ENCODE data around the gene ASTN1. TPM values are rescaled to one million over a fixed set of nuclear protein-coding genes. Genes with fewer than 3 reads are reported as not detected.

The ASTN1 gene
- total and polyA plus RNA-seq, 9 donors, result 1.1 to 14.8 (median 2.7) TPM

DNA sequence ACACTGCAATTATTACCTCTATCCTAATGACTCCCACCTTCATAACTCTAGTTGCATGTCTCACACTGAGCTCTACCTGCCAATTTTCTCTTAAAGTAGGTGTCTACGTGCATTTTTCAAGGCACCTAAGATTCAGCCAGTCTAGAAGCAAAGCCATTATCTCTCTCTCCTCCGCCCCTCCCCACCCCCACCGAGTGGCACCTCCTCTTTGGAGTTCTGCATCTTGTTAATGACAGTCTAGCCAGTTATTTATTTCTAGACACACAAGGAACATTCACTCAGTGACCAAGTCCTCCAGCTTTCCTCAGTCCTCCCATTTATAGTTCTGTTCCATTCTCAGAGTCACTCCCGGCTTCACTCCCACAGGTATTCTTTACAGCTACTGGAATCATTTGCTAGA lies 47.6 kb downstream of the ASTN1 start:
- Histone ChIP-seq H3K27ac (no peak overlapping the region), H3K36me3 (no peaks in the 10 kb centered on the region), H3K9me3 (no peaks in the 10 kb centered on the region), H3K27me3 (no peaks in the 10 kb centered on the region), H3K4me1 (ENCODE audit: insufficient read depth) (no peaks in the 10 kb centered on the region), H3K4me3 (no peak overlapping the region)
- no peak for TF ChIP-seq POLR2A (IDR thresholded peaks at IDR 0.05)
- TF ChIP-seq EP300 (IDR thresholded peaks at IDR 0.05), result no peak
- TF ChIP-seq, protein P1, sequence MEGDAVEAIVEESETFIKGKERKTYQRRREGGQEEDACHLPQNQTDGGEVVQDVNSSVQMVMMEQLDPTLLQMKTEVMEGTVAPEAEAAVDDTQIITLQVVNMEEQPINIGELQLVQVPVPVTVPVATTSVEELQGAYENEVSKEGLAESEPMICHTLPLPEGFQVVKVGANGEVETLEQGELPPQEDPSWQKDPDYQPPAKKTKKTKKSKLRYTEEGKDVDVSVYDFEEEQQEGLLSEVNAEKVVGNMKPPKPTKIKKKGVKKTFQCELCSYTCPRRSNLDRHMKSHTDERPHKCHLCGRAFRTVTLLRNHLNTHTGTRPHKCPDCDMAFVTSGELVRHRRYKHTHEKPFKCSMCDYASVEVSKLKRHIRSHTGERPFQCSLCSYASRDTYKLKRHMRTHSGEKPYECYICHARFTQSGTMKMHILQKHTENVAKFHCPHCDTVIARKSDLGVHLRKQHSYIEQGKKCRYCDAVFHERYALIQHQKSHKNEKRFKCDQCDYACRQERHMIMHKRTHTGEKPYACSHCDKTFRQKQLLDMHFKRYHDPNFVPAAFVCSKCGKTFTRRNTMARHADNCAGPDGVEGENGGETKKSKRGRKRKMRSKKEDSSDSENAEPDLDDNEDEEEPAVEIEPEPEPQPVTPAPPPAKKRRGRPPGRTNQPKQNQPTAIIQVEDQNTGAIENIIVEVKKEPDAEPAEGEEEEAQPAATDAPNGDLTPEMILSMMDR (IDR thresholded peaks at IDR 0.05), result no peak
- no peak for DNase-seq
- intact Hi-C loops (cut with DNase I), result no loop called here
- WGBS, 3 donors, result 78 to 87% (median 84%) methylated on average over 4 of the region's 4 CpGs

DNA sequence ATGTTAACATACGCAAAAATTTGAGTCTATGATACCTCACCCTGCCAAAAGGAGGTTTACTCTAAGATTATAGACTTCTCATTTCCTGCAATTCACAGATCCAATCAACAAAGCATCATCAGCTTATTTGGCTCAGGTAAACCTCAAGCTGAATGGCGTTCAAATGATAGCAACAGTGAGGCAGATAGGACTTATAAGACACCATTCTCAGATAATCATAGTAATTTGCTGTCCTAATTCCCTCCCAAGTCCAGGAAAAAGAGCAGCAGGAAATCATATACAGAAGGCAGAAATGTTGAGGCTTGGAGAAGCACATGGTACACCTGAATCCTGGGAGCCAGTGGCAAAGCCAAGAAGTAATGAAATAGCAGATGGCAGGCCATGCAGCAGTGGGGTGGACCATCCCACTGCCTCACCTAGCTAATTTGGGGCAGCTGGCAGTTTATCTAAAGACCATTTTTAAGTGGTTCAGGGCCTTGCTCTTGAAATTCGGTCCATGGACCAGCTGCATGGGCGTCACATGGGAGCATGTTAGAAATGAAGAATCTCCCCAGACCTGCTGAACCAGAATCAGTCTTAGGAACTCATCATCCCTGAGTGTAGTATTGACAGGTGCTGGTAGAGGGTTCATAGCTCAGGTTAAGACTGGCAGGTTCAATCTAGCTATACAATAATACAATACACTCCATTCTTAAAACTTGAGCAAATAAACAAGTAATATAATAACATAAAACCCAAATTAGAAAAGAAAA lies 57.7 kb downstream of the ASTN1 start:
- H3K4me1 ChIP-seq (ENCODE audit: insufficient read depth), result no peaks in the 10 kb centered on the region
- DNase-seq, result no peak
- no peak overlapping the region for H3K27ac ChIP-seq
- H3K4me3 ChIP-seq, result no peak overlapping the region
- no peaks in the 10 kb centered on the region for H3K36me3 ChIP-seq
- 91 to 92% (median 91%) methylated on average over 4 of the region's 4 CpGs for WGBS, 3 donors
- intact Hi-C loops (cut with DNase I), result no loop called here
- TF ChIP-seq, protein P1 (IDR thresholded peaks at IDR 0.05), result no peak
- TF ChIP-seq POLR2A (IDR thresholded peaks at IDR 0.05) (no peak), EP300 (IDR thresholded peaks at IDR 0.05) (no peak)
- H3K9me3 ChIP-seq, result no peaks in the 10 kb centered on the region
- no peaks in the 10 kb centered on the region for H3K27me3 ChIP-seq

DNA sequence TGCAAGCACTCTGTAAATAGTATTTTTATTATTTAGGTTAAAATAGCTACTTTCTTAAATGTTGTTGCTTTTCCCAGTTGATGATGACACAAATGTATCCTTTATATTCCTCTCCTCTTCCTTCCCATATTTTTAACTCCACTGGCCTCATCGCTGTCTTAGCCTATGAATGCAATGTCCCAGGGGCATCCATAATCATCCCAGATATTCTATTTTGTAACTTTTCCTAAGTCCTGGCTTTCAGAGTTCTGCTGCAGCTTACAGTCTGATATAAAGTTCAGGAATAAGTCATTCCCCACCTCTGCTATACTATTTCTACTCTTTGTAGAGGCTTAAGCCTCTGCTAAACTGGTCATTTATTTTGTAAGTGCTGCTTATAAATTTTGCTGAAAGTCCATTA lies 58.3 kb downstream of the ASTN1 start:
- DNase-seq, result no peak
- Histone ChIP-seq H3K27ac (no peak overlapping the region), H3K4me3 (no peak overlapping the region), H3K27me3 (no peaks in the 10 kb centered on the region), H3K36me3 (no peaks in the 10 kb centered on the region), H3K4me1 (ENCODE audit: insufficient read depth) (no peaks in the 10 kb centered on the region), H3K9me3 (no peaks in the 10 kb centered on the region)
- TF ChIP-seq POLR2A (IDR thresholded peaks at IDR 0.05) (no peak), EP300 (IDR thresholded peaks at IDR 0.05) (no peak)
- TF ChIP-seq, protein P1 (IDR thresholded peaks at IDR 0.05), result no peak
- intact Hi-C loops (cut with DNase I), result no loop called here
- WGBS, 3 donors, result 82 to 96% (median 91%) methylated on average over 1 of the region's 1 CpG

DNA sequence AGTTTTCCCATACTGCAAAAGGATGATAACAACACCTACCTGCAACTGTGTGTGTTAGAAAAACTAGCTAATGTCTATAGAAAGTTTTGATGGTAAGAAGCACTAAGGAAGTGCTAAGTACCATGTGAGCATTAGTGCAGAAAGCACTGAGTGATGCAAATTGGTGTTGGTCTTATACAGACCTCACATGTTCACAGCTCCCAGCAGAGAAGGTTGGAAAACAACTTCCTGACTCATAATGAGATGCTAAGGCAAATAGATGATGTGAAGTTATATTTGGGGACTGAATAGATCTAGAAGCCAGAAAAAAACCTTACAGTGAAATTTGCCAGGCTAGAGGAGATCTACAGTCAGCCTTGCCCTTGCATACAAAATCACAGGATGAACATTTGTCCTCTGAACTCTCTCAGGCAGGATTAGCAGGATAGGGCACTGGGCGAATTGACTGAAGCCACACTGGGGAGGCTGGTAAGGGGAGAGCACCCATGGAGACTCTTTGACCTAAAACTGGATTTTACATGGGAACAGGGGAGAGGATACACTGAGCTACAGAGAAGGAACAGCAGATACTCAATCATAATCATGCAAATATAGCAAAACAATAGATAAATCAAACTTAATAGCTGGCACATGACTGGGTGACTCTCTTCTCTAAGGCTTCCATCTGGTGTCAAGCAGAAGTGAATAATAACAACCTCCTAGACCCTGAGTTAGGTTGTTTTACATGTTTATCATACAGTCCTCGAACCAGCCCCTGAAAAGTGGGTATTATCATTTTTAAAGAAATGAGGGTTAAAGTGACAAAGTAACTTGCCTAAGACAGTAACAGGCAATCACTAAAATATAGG lies 61.3 kb downstream of the ASTN1 start:
- 76 to 86% (median 83%) methylated on average over 2 of the region's 2 CpGs for WGBS, 3 donors
- H3K36me3 ChIP-seq, result no peaks in the 10 kb centered on the region
- no peak overlapping the region for H3K27ac ChIP-seq
- H3K4me3 ChIP-seq, result no peak overlapping the region
- H3K27me3 ChIP-seq, result no peaks in the 10 kb centered on the region
- H3K9me3 ChIP-seq, result no peaks in the 10 kb centered on the region
- TF ChIP-seq EP300 (IDR thresholded peaks at IDR 0.05), result no peak
- TF ChIP-seq, protein P1 (IDR thresholded peaks at IDR 0.05), result no peak
- TF ChIP-seq POLR2A (IDR thresholded peaks at IDR 0.05), result no peak
- no peaks in the 10 kb centered on the region for H3K4me1 ChIP-seq (ENCODE audit: insufficient read depth)
- intact Hi-C loops (cut with DNase I), result no loop called here
- DNase-seq, result no peak
